ENCODE data around the gene KIR2DL1. TPM values are rescaled to one million over a fixed set of nuclear protein-coding genes. Genes with fewer than 3 reads are reported as not detected.
"Not testable (repeated sequence)": the region's sequence is repeated elsewhere in the genome, so short reads cannot be mapped to it uniquely, and the experiment has no call there.

The KIR2DL1 gene
- polyA plus RNA-seq, result 10 to 100 TPM; 56.9 to 93.2 (median 74.6) TPM

- Mint-ChIP-seq H3K27ac (peak within 1 kb of the TSS; percentile 87 to 98 (median 92)), H3K4me1 (peaks cover 37 to 43% of the 10 kb centered on the region in 2 donors), H3K27me3 (ENCODE audit: low read depth in 3 of 3) (peaks cover 11 to 27% (median 11%) of the 10 kb centered on the region in 3 donors), H3K36me3 (peaks cover 4 to 24% (median 14%) of the 10 kb centered on the region in 3 donors), H3K4me3 (peak within 1 kb of the TSS; percentile 66 to 88 (median 72))
- peak in 2 of 3 donors; percentile 52 to 67 for DNase-seq
- not testable (repeated sequence) for H3K9me3 Mint-ChIP-seq
Observed at GRCh38 chr19:54769646-54770045, at the start of gene KIR2DL1. TSS of gene KIR2DL1 (plus strand) at chr19:54769793. CDS start at chr19:54769851, 58 bp downstream.

- Mint-ChIP-seq H3K9me3 (peaks cover 4 to 19% (median 11%) of the 10 kb centered on the region in 6 donors), H3K27me3 (ENCODE audit: low read depth in 3 of 3) (peaks cover 2 to 18% (median 6%) of the 10 kb centered on the region in 3 donors), H3K36me3 (peaks cover 0 to 5% (median 3%) of the 10 kb centered on the region in 3 donors), H3K4me1 (peaks cover 5 to 7% of the 10 kb centered on the region in 2 donors), H3K4me3 (no peak within 1 kb of the TSS), H3K27ac (no peak within 1 kb of the TSS)
- no peak for DNase-seq
Observed at GRCh38 chr19:54724142-54724541, 45.5 kb upstream of the KIR2DL1 start, which contains the start of gene KIR3DL3. TSS of gene KIR3DL3 (plus strand) at chr19:54724442. CDS start at chr19:54724497, 55 bp downstream.

- Mint-ChIP-seq H3K36me3 (peaks cover 0 to 5% (median 3%) of the 10 kb centered on the region in 3 donors), H3K4me1 (peaks cover 7% of the 10 kb centered on the region in 2 donors), H3K4me3 (no peak overlapping the region), H3K27me3 (ENCODE audit: low read depth in 3 of 3) (peaks cover 2 to 19% (median 6%) of the 10 kb centered on the region in 3 donors), H3K27ac (no peak overlapping the region), H3K9me3 (peaks cover 4 to 15% (median 10%) of the 10 kb centered on the region in 6 donors)
- no peak for DNase-seq
Observed at GRCh38 chr19:54724644-54725043, 44.9 kb upstream of the KIR2DL1 start.

GRCh38 chr19:54725321-54725720 is 44.3 kb upstream of the KIR2DL1 start:
- Mint-ChIP-seq H3K4me3 (no peak overlapping the region), H3K27me3 (ENCODE audit: low read depth in 3 of 3) (peaks cover 2 to 16% (median 6%) of the 10 kb centered on the region in 3 donors), H3K27ac (no peak overlapping the region), H3K4me1 (peaks cover 7% of the 10 kb centered on the region in 2 donors), H3K36me3 (peaks cover 0 to 5% (median 3%) of the 10 kb centered on the region in 3 donors), H3K9me3 (peaks cover 4 to 11% (median 7%) of the 10 kb centered on the region in 6 donors)
- DNase-seq, result no peak

GRCh38 chr19:54727562-54727961 is 42.0 kb upstream of the KIR2DL1 start:
- DNase-seq, result no peak
- Mint-ChIP-seq H3K9me3 (no peaks in the 10 kb centered on the region), H3K4me1 (peaks cover 7% of the 10 kb centered on the region in 2 donors), H3K27me3 (ENCODE audit: low read depth in 3 of 3) (peaks cover 5 to 20% (median 16%) of the 10 kb centered on the region in 3 donors), H3K4me3 (no peak overlapping the region), H3K36me3 (no peaks in the 10 kb centered on the region), H3K27ac (no peak overlapping the region)

- H3K27me3 Mint-ChIP-seq (ENCODE audit: low read depth in 3 of 3), result peaks cover 5 to 21% (median 16%) of the 10 kb centered on the region in 3 donors
- H3K36me3 Mint-ChIP-seq, result no peaks in the 10 kb centered on the region
- no peaks in the 10 kb centered on the region for H3K9me3 Mint-ChIP-seq
- H3K4me3 Mint-ChIP-seq, result no peak overlapping the region
- H3K27ac Mint-ChIP-seq, result no peak overlapping the region
- H3K4me1 Mint-ChIP-seq, result peaks cover 7% of the 10 kb centered on the region in 2 donors
- no peak for DNase-seq
Observed at GRCh38 chr19:54728167-54728566, 41.4 kb upstream of the KIR2DL1 start.

- no peaks in the 10 kb centered on the region for H3K36me3 Mint-ChIP-seq
- H3K4me3 Mint-ChIP-seq, result no peak overlapping the region
- DNase-seq, result no peak
- H3K4me1 Mint-ChIP-seq, result peaks cover 5 to 7% of the 10 kb centered on the region in 2 donors
- H3K27ac Mint-ChIP-seq, result peak overlapping the region in 1 of 6 donors; percentile 55
- peaks cover 11 to 26% (median 22%) of the 10 kb centered on the region in 3 donors for H3K27me3 Mint-ChIP-seq (ENCODE audit: low read depth in 3 of 3)
- peaks cover 0 to 8% (median 0%) of the 10 kb centered on the region in 6 donors for H3K9me3 Mint-ChIP-seq
Observed at GRCh38 chr19:54729416-54730188, 40.0 kb upstream of the KIR2DL1 start.

GRCh38 chr19:54731191-54731590 is 38.4 kb upstream of the KIR2DL1 start:
- H3K4me3 Mint-ChIP-seq, result no peak overlapping the region
- DNase-seq, result no peak
- peaks cover 0 to 8% (median 0%) of the 10 kb centered on the region in 6 donors for H3K9me3 Mint-ChIP-seq
- H3K36me3 Mint-ChIP-seq, result no peaks in the 10 kb centered on the region
- peaks cover 3 to 7% of the 10 kb centered on the region in 2 donors for H3K4me1 Mint-ChIP-seq
- H3K27ac Mint-ChIP-seq, result no peak overlapping the region
- H3K27me3 Mint-ChIP-seq (ENCODE audit: low read depth in 3 of 3), result peaks cover 14 to 29% (median 22%) of the 10 kb centered on the region in 3 donors

- Mint-ChIP-seq H3K27ac (peak within 1 kb of the TSS; percentile 89 to 99 (median 95)), H3K27me3 (ENCODE audit: low read depth in 3 of 3) (peaks cover 12 to 23% (median 15%) of the 10 kb centered on the region in 3 donors), H3K4me3 (peak within 1 kb of the TSS; percentile 51 to 89 (median 81)), H3K4me1 (peaks cover 32% of the 10 kb centered on the region in 2 donors)
- H3K36me3 Mint-ChIP-seq, H3K9me3 Mint-ChIP-seq: not testable (repeated sequence)
- peak; percentile 49 to 70 (median 50) for DNase-seq
Observed at GRCh38 chr19:54738306-54738705, 31.3 kb upstream of the KIR2DL1 start, which contains the start of gene KIR2DL3. TSS of gene KIR2DL3 (plus strand) at chr19:54738513. CDS start at chr19:54738546, 33 bp downstream.

GRCh38 chr19:54738715-54739114 is 30.9 kb upstream of the KIR2DL1 start:
- H3K4me3 Mint-ChIP-seq, result peak overlapping the region; percentile 51 to 89 (median 81)
- peaks cover 32% of the 10 kb centered on the region in 2 donors for H3K4me1 Mint-ChIP-seq
- H3K27ac Mint-ChIP-seq, result peak overlapping the region; percentile 89 to 99 (median 95)

GRCh38 chr19:54739587-54740497 is 29.8 kb upstream of the KIR2DL1 start:
- Mint-ChIP-seq H3K27me3 (ENCODE audit: low read depth in 3 of 3) (peaks cover 6 to 18% (median 11%) of the 10 kb centered on the region in 3 donors), H3K36me3 (peaks cover 0 to 4% (median 4%) of the 10 kb centered on the region in 3 donors)

More at GRCh38 chr19:54738715-54739114, 30.9 kb upstream of the KIR2DL1 start:
- Mint-ChIP-seq H3K27me3 (ENCODE audit: low read depth in 3 of 3) (peaks cover 10 to 23% (median 15%) of the 10 kb centered on the region in 3 donors), H3K9me3 (peaks cover 0 to 6% (median 0%) of the 10 kb centered on the region in 6 donors), H3K36me3 (peaks cover 0 to 4% (median 4%) of the 10 kb centered on the region in 3 donors)
- no peak for DNase-seq

GRCh38 chr19:54741950-54742349 is 27.6 kb upstream of the KIR2DL1 start:
- not testable (repeated sequence) for H3K4me3 Mint-ChIP-seq, DNase-seq, H3K9me3 Mint-ChIP-seq, H3K36me3 Mint-ChIP-seq
- Mint-ChIP-seq H3K4me1 (peaks cover 32% of the 10 kb centered on the region in 2 donors), H3K27me3 (ENCODE audit: low read depth in 3 of 3) (peaks cover 6 to 14% (median 8%) of the 10 kb centered on the region in 3 donors), H3K27ac (peak overlapping the region in 2 of 6 donors; percentile 20 to 71)

More at GRCh38 chr19:54739587-54740497, 29.8 kb upstream of the KIR2DL1 start:
- Mint-ChIP-seq H3K4me1 (peaks cover 32% of the 10 kb centered on the region in 2 donors), H3K9me3 (peaks cover 0 to 2% (median 0%) of the 10 kb centered on the region in 6 donors), H3K4me3 (peak overlapping the region; percentile 51 to 89 (median 81)), H3K27ac (peak overlapping the region; percentile 89 to 99 (median 95))
- DNase-seq, result peak; percentile 63 to 70 (median 69)

GRCh38 chr19:54744080-54744479 is 25.5 kb upstream of the KIR2DL1 start:
- H3K27me3 Mint-ChIP-seq (ENCODE audit: low read depth in 3 of 3), result peaks cover 0 to 14% (median 9%) of the 10 kb centered on the region in 3 donors
- H3K4me3 Mint-ChIP-seq, H3K9me3 Mint-ChIP-seq, DNase-seq: not testable (repeated sequence)
- peaks cover 0 to 10% (median 8%) of the 10 kb centered on the region in 3 donors for H3K36me3 Mint-ChIP-seq
- H3K4me1 Mint-ChIP-seq, result peaks cover 19% of the 10 kb centered on the region in 2 donors
- peak overlapping the region in 1 of 6 donors; percentile 18 for H3K27ac Mint-ChIP-seq
